Progenitor cell of endocrine pancreas (in vitro differentiated cells): ENCODE results near the gene ICAM5. TPM values are rescaled to one million over a fixed set of nuclear protein-coding genes. Genes with fewer than 3 reads are reported as not detected.

Source experiments
- DNase-seq: peaks from one replicate; pipeline ENCODE4 v3.0.0; 2021; ENCODE audit warnings: low spot score; ENCODE audit not compliant: unreplicated experiment
- H3K27ac Mint-ChIP-seq: 2 replicates; pipeline ENCODE4 v1.8.0; 2021; ENCODE audit warnings: mild to moderate bottlenecking, moderate library complexity, mixed read lengths
- H3K27me3 Mint-ChIP-seq: 2 replicates; pipeline ENCODE4 v1.8.0; 2021; ENCODE audit warnings: mixed read lengths
- H3K36me3 Mint-ChIP-seq: 2 replicates; pipeline ENCODE4 v1.8.0; 2022; ENCODE audit warnings: mixed read lengths; ENCODE audit not compliant: insufficient read depth
- H3K4me1 Mint-ChIP-seq: 2 replicates; pipeline ENCODE4 v1.8.0; 2021; ENCODE audit warnings: low read depth, mixed read lengths
- H3K4me3 Mint-ChIP-seq: 2 replicates; pipeline ENCODE4 v1.8.0; 2021; ENCODE audit warnings: low read depth, mild to moderate bottlenecking, moderate library complexity, mixed read lengths
- H3K9me3 Mint-ChIP-seq: 2 replicates; pipeline ENCODE4 v1.8.0; 2021; ENCODE audit warnings: low read depth, mixed read lengths
- CTCF ChIP-seq: fragments of 200-600 bp; sonication (generic); IDR thresholded peaks from one replicate; pipeline ENCODE4 v1.5.0; 2021; ENCODE audit warnings: antibody characterized with exemption, mild to moderate bottlenecking; ENCODE audit not compliant: unreplicated experiment
- total RNA-seq: library from RNA; stranded (reverse); gene quantifications from 2 replicates; pipeline ENCODE4 v1.2.1, GENCODE V29; 2021

The ICAM5 gene
- total RNA-seq, 1 donor from 2014 or later = not detected

- Mint-ChIP-seq H3K27ac (peak overlapping the region; percentile 96), H3K4me1 (peaks cover 12% of the 10 kb centered on the region), H3K9me3 (no peaks in the 10 kb centered on the region), H3K4me3 (peak overlapping the region; percentile 96), H3K36me3 (no peaks in the 10 kb centered on the region), H3K27me3 (no peaks in the 10 kb centered on the region)
- TF ChIP-seq CTCF = no peak
- DNase-seq = no peak
Observed at GRCh38 chr19:10332158-10332964, 42.6 kb downstream of the ICAM5 start.

- H3K27ac Mint-ChIP-seq = peak within 1 kb of the TSS; percentile 96
- DNase-seq = peak; percentile 94
- H3K4me1 Mint-ChIP-seq = peaks cover 12% of the 10 kb centered on the region
- TF ChIP-seq CTCF = no peak
- H3K36me3 Mint-ChIP-seq = no peaks in the 10 kb centered on the region
- H3K9me3 Mint-ChIP-seq = no peaks in the 10 kb centered on the region
- peak within 1 kb of the TSS; percentile 96 for H3K4me3 Mint-ChIP-seq
- H3K27me3 Mint-ChIP-seq = no peaks in the 10 kb centered on the region
Observed at GRCh38 chr19:10332965-10333757, 43.4 kb downstream of the ICAM5 start, which contains the start of gene RAVER1. Gene RAVER1 (minus strand): TSS chr19:10333529. CDS start chr19:10333507, 22 bp downstream.

- Mint-ChIP-seq H3K4me1 (peaks cover 12% of the 10 kb centered on the region), H3K27me3 (peaks cover 6% of the 10 kb centered on the region)
- no peak for DNase-seq
Observed at GRCh38 chr19:10333758-10334587, 44.2 kb downstream of the ICAM5 start.

GRCh38 chr19:10334588-10335351 lies 45.0 kb downstream of the ICAM5 start:
- Mint-ChIP-seq H3K36me3 (no peaks in the 10 kb centered on the region), H3K27me3 (peaks cover 7% of the 10 kb centered on the region), H3K4me1 (peaks cover 12% of the 10 kb centered on the region), H3K27ac (peak overlapping the region; percentile 49), H3K4me3 (peak overlapping the region; percentile 96), H3K9me3 (no peaks in the 10 kb centered on the region)
- peak; percentile 21 for TF ChIP-seq CTCF
- DNase-seq = peak; percentile 86

More at GRCh38 chr19:10333758-10334587, 44.2 kb downstream of the ICAM5 start:
- Mint-ChIP-seq H3K27ac (peak overlapping the region; percentile 90), H3K36me3 (no peaks in the 10 kb centered on the region), H3K4me3 (peak overlapping the region; percentile 96), H3K9me3 (no peaks in the 10 kb centered on the region)
- no peak for TF ChIP-seq CTCF
